Sigmoid colon (tissue), 4 donors: ENCODE measurements around the gene PPP2R5B.

Experiments used
- EP300 ChIP-seq, 4 donors: sonication (generic); formaldehyde crosslinking; IDR thresholded peaks; one replicate each; pipeline ENCODE4 v1.6.1; 2017; ENCODE audit warnings: antibody characterized with exemption in 4 of 4
- TF ChIP-seq, protein P1 (sequence below), 4 experiments: fragments of 450-650 bp in 3 of 4; fragments of 200-600 bp in 1 of 4; IDR thresholded peaks; one replicate each; pipeline ENCODE4 v1.5.1; 2016 to 2019; ENCODE audit warnings: antibody characterized with exemption in 4 of 4, mild to moderate bottlenecking in 3 of 4, moderate library complexity in 2 of 4

DNA sequence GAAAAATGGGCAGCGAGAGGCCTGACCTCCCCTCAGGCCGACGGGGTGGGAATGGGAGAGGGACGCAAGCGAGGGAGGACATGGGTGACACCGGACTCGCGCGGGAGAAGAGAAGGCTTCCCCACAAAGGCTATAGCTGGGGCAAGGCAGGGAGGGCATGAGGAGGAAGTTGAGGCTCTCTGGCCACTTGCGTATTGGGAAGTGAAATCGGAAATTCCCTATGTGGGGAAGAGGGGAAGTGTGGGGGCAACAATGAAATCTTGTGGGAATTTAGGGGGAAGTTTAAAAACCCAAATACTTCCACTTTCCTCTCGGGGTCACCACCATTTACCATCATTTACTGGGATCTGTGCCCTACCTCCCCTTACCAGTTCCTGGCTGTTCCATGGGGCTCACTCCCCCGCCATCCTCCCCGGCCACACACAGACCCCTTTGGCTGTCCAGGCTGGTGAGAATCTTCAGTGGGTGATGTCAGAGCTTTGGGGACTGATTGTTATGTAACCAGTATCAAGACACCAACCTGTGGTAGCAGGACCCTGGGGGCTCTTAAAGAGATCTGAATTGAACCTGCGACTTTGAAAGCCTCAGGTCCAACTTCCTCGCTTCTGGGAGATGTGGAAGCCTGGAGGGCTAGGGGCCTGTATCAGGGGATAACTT is 45.1 kb upstream of the PPP2R5B start:
- TF ChIP-seq, protein P1, sequence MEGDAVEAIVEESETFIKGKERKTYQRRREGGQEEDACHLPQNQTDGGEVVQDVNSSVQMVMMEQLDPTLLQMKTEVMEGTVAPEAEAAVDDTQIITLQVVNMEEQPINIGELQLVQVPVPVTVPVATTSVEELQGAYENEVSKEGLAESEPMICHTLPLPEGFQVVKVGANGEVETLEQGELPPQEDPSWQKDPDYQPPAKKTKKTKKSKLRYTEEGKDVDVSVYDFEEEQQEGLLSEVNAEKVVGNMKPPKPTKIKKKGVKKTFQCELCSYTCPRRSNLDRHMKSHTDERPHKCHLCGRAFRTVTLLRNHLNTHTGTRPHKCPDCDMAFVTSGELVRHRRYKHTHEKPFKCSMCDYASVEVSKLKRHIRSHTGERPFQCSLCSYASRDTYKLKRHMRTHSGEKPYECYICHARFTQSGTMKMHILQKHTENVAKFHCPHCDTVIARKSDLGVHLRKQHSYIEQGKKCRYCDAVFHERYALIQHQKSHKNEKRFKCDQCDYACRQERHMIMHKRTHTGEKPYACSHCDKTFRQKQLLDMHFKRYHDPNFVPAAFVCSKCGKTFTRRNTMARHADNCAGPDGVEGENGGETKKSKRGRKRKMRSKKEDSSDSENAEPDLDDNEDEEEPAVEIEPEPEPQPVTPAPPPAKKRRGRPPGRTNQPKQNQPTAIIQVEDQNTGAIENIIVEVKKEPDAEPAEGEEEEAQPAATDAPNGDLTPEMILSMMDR (IDR thresholded peaks at IDR 0.05): no peak
- no peak for TF ChIP-seq EP300 (IDR thresholded peaks at IDR 0.05)
